OCI-LY7 (cell line): ENCODE measurements around the gene SCLY. TPM values are rescaled to one million over a fixed set of nuclear protein-coding genes. Genes with fewer than 3 reads are reported as not detected.

ENCODE experiments used
- BruUV-seq: library from RNA; stranded (reverse); fragments of 400-500 nt; replicated peaks from 2 replicates; lab custom pipeline; 2021; lab: Mats Ljungman, UMichigan
- CTCF ChIA-PET: fragments of 300-600 bp; sonication (Branson Sonifier 250); formaldehyde crosslinking; loops from one replicate; lab custom pipeline; 2022; ENCODE audit warnings: antibody characterized with exemption; ENCODE audit not compliant: unreplicated experiment; lab: Charles Lee
- POLR2A ChIA-PET: fragments of 300-600 bp; sonication (Branson Sonifier 250); formaldehyde crosslinking; loops from one replicate; lab custom pipeline; 2022; ENCODE audit warnings: antibody characterized with exemption; lab: Charles Lee
- DNase-seq: peaks from one replicate; pipeline ENCODE4 v3.0.0-alpha.2; 2015; ENCODE audit warnings: low spot score
- H2AFZ ChIP-seq: fragments of 200-600 bp; sonication (generic), shearing (Covaris generic); 2 replicates; pipeline ENCODE4 v1.6.1; 2014; ENCODE audit warnings: mild to moderate bottlenecking, antibody characterized with exemption, low read length, moderate library complexity
- H3K27ac ChIP-seq: fragments of 200-600 bp; sonication (generic); 2 replicates; pipeline ENCODE4 v1.5.1; 2014; ENCODE audit warnings: mixed run types, low read depth, mild to moderate bottlenecking, moderate library complexity, low read length, inconsistent platforms; ENCODE audit not compliant: poor library complexity, severe bottlenecking
- H3K36me3 ChIP-seq: fragments of 200-600 bp; sonication (generic); 2 replicates; pipeline ENCODE4 v1.6.1; 2014; ENCODE audit warnings: mild to moderate bottlenecking, antibody characterized with exemption, low read length, moderate library complexity, mixed read lengths; ENCODE audit not compliant: insufficient read depth
- H3K4me1 ChIP-seq: fragments of 200-600 bp; sonication (generic); 2 replicates; pipeline ENCODE4 v1.5.1; 2014; ENCODE audit warnings: mild to moderate bottlenecking, low read length; ENCODE audit not compliant: insufficient read depth, poor library complexity, severe bottlenecking
- H3K4me2 ChIP-seq: fragments of 200-600 bp; sonication (generic); 2 replicates; pipeline ENCODE4 v1.6.1; 2014; ENCODE audit warnings: mild to moderate bottlenecking, low read length
- H3K4me3 ChIP-seq: fragments of 200-600 bp; sonication (generic); 2 replicates; pipeline ENCODE4 v1.5.1; 2014; ENCODE audit warnings: mild to moderate bottlenecking, low read depth, low read length; ENCODE audit not compliant: poor library complexity, severe bottlenecking
- H3K79me2 ChIP-seq: fragments of 200-600 bp; sonication (generic); 2 replicates; pipeline ENCODE4 v1.6.1; 2016; ENCODE audit warnings: low read depth, mild to moderate bottlenecking, low read length, moderate library complexity, mixed read lengths; ENCODE audit not compliant: insufficient read depth
- H3K9me2 ChIP-seq: fragments of 200-600 bp; sonication (generic); 2 replicates; pipeline ENCODE4 v1.6.1; 2016; ENCODE audit warnings: mild to moderate bottlenecking, low read length, mixed read lengths; ENCODE audit not compliant: insufficient read depth
- H3K9me3 ChIP-seq: fragments of 200-600 bp; sonication (generic); 2 replicates; pipeline ENCODE4 v1.6.1; 2014; ENCODE audit warnings: mild to moderate bottlenecking, mixed run types, low read length, mixed read lengths
- H4K20me1 ChIP-seq: fragments of 200-600 bp; sonication (generic); 2 replicates; pipeline ENCODE4 v1.6.1; 2014; ENCODE audit warnings: mild to moderate bottlenecking, antibody characterized with exemption, low read length, moderate library complexity, mixed read lengths; ENCODE audit not compliant: insufficient read depth
- CTCF ChIP-seq: fragments of 200-600 bp; sonication (generic); conservative IDR thresholded peaks from 2 replicates; pipeline ENCODE4 v1.5.1; 2014; ENCODE audit warnings: mild to moderate bottlenecking, antibody characterized with exemption, low read length, moderate library complexity, mixed read lengths
- EZH2phosphoT487 ChIP-seq: fragments of 200-600 bp; sonication (generic); IDR thresholded peaks from 2 replicates; pipeline ENCODE4 v1.6.1; 2018; ENCODE audit warnings: low read depth, borderline replicate concordance, mild to moderate bottlenecking, mixed run types, antibody characterized with exemption, low read length, moderate library complexity, mixed read lengths
- intact Hi-C: fragments of 100-400 bp; cut with micrococcal nuclease; formaldehyde crosslinking; loops from one replicate; pipeline ENCODE4 v1.10.0; 2022; ENCODE audit not compliant: unreplicated experiment
- total RNA-seq, 2 experiments: library from RNA; depleted of rRNA in 1 of 2; stranded (reverse); fragments of >200 nt in 1 of 2; shearing (Covaris generic) in 1 of 2; gene quantifications; 2 replicates each; pipeline ENCODE4 v1.2.3, GENCODE V29; 2014 to 2022

SCLY gene
- total RNA-seq, 2 experiments from 2014 or later = 29.9 to 41.7 TPM

GRCh38 chr2:238100049-238100820, 39.4 kb downstream of the SCLY start, which contains the start of gene ESPNL:
TSS of gene ESPNL (plus strand) at chr2:238100340. CDS start at chr2:238100420, 80 bp downstream.
- Histone ChIP-seq H3K4me3 (no peak within 1 kb of the TSS), H3K4me2 (peak within 1 kb of the TSS; percentile 54), H3K4me1 (peaks cover 16% of the 10 kb centered on the region), H3K9me2 (no peaks in the 10 kb centered on the region), H2AFZ (peak within 1 kb of the TSS; percentile 1; the same call in 1 of the 2 replicates), H3K36me3 (no peaks in the 10 kb centered on the region), H3K9me3 (no peaks in the 10 kb centered on the region), H3K79me2 (no peaks in the 10 kb centered on the region), H4K20me1 (no peaks in the 10 kb centered on the region), H3K27ac (no peak within 1 kb of the TSS)
- TF ChIP-seq EZH2phosphoT487 = no peak
- TF ChIP-seq CTCF = no peak
- POLR2A ChIA-PET = interaction anchor here (0.6 to 2.7 kb wide), 3 partner anchors 8 to 49 kb away, joined by 3 to 16 read pairs (median 3); no protein-coding TSS in a partner anchor
- intact Hi-C loops = no loop called here
- CTCF ChIA-PET = no interaction called here
- no TSS peak for BruUV-seq
- DNase-seq = no peak

GRCh38 chr2:238100821-238101771, 40.3 kb downstream of the SCLY start:
- H2AFZ ChIP-seq = no peak overlapping the region
- no peak overlapping the region for H3K4me3 ChIP-seq
- no peaks in the 10 kb centered on the region for H3K9me3 ChIP-seq
- BruUV-seq = no TSS peak
- ChIA-PET CTCF (no interaction called here), POLR2A (interaction anchor here (0.6 kb wide), 1 partner anchor 46 kb away, joined by 4 read pairs; no protein-coding TSS in a partner anchor)
- TF ChIP-seq EZH2phosphoT487 (no peak), CTCF (no peak)
- DNase-seq = no peak
- no peaks in the 10 kb centered on the region for H3K36me3 ChIP-seq
- no peak overlapping the region for H3K4me2 ChIP-seq
- no peaks in the 10 kb centered on the region for H3K9me2 ChIP-seq
- H3K4me1 ChIP-seq = peaks cover 22% of the 10 kb centered on the region
- no peak overlapping the region for H3K27ac ChIP-seq
- intact Hi-C loops = no loop called here
- no peaks in the 10 kb centered on the region for H4K20me1 ChIP-seq
- H3K79me2 ChIP-seq = no peaks in the 10 kb centered on the region
